ENCODE measurements around the gene ADA. TPM values are rescaled to one million over a fixed set of nuclear protein-coding genes. Genes with fewer than 3 reads are reported as not detected.

ADA gene
- total RNA-seq, 1 donor: 15.9 TPM

DNA sequence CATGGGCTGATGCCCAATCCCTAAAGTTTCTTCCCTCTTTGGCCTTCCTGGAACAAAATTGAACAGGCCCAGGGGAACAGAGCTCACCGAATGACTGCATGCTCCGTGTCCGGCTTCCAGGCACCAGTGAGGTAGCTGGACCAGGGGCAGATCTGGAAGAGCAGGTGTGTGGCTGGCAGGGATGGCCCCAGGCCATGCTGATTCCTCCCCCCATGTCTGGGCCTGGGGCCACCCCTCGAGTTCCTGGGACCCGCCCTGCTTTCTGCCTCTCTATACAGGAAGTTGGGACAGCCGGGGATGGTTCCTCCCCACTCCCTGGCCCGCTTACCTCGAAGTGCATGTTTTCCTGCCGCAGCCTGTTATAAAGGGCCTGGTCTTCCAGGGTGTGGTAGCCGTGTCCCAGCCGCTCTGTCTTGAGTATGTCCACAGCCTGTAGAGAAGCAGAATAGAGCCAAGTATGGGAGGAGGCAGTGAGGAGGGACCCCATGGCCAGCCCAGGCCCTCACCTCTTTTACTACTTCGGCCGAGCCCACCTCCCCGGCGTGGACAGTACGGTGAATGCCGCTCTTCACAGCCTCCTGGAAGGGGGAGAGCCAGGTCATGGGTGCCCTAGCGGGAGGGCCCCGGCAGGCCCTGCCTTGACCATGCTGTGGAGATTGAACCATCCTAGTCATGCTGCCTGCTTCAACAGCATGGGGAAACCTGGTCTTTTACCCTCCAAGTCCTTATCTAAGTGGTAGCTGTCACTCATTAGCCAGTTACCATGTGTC is 28.8 kb downstream of the ADA start:
- Histone ChIP-seq H3K36me3 (ENCODE audit: insufficient read depth, low read length) (peaks cover 30% of the 10 kb centered on the region), H3K4me2 (ENCODE audit: insufficient read depth, low read length) (no peak overlapping the region), H3K79me2 (ENCODE audit: insufficient read depth, low read length) (no peaks in the 10 kb centered on the region), H3K27me3 (ENCODE audit: insufficient read depth, low read length) (no peaks in the 10 kb centered on the region), H4K20me1 (ENCODE audit: insufficient read depth, low read length) (no peaks in the 10 kb centered on the region), H3K4me3 (ENCODE audit: insufficient read depth, low read length) (no peak overlapping the region), H2AFZ (ENCODE audit: low read length) (no peak overlapping the region), H3K9me3 (ENCODE audit: low read depth, low read length) (peaks cover 5% of the 10 kb centered on the region), H3K4me1 (ENCODE audit: insufficient read depth, low read length) (no peaks in the 10 kb centered on the region), H3K27ac (ENCODE audit: low read depth, low read length) (no peak overlapping the region)
- no peak for TF ChIP-seq CTCF (IDR thresholded peaks at IDR 0.05; ENCODE audit: extremely low read depth, low read depth, low read length)
- DNase-seq (ENCODE audit: insufficient read length, low spot score, missing footprints): no peak

GRCh38 chr20:44621939-44622338 is 29.6 kb downstream of the ADA start:
- Histone ChIP-seq H3K4me3 (ENCODE audit: insufficient read depth, low read length) (no peak overlapping the region), H2AFZ (ENCODE audit: low read length) (no peak overlapping the region), H3K36me3 (ENCODE audit: insufficient read depth, low read length) (peaks cover 35% of the 10 kb centered on the region), H3K27ac (ENCODE audit: low read depth, low read length) (no peak overlapping the region), H4K20me1 (ENCODE audit: insufficient read depth, low read length) (no peaks in the 10 kb centered on the region), H3K4me1 (ENCODE audit: insufficient read depth, low read length) (no peaks in the 10 kb centered on the region), H3K9me3 (ENCODE audit: low read depth, low read length) (peaks cover 5% of the 10 kb centered on the region), H3K27me3 (ENCODE audit: insufficient read depth, low read length) (no peaks in the 10 kb centered on the region), H3K4me2 (ENCODE audit: insufficient read depth, low read length) (no peak overlapping the region), H3K79me2 (ENCODE audit: insufficient read depth, low read length) (no peaks in the 10 kb centered on the region)
- TF ChIP-seq CTCF (IDR thresholded peaks at IDR 0.05; ENCODE audit: extremely low read depth, low read depth, low read length): no peak
- peak; percentile 65 for DNase-seq (ENCODE audit: insufficient read length, low spot score, missing footprints)

- no peaks in the 10 kb centered on the region for H4K20me1 ChIP-seq (ENCODE audit: insufficient read depth, low read length)
- no peak overlapping the region for H2AFZ ChIP-seq (ENCODE audit: low read length)
- no peak overlapping the region for H3K4me2 ChIP-seq (ENCODE audit: insufficient read depth, low read length)
- no peak overlapping the region for H3K27ac ChIP-seq (ENCODE audit: low read depth, low read length)
- no peak overlapping the region for H3K4me3 ChIP-seq (ENCODE audit: insufficient read depth, low read length)
- H3K9me3 ChIP-seq (ENCODE audit: low read depth, low read length): peaks cover 5% of the 10 kb centered on the region
- H3K79me2 ChIP-seq (ENCODE audit: insufficient read depth, low read length): no peaks in the 10 kb centered on the region
- no peaks in the 10 kb centered on the region for H3K27me3 ChIP-seq (ENCODE audit: insufficient read depth, low read length)
- DNase-seq (ENCODE audit: insufficient read length, low spot score, missing footprints): peak; percentile 68
- peaks cover 41% of the 10 kb centered on the region for H3K36me3 ChIP-seq (ENCODE audit: insufficient read depth, low read length)
- H3K4me1 ChIP-seq (ENCODE audit: insufficient read depth, low read length): no peaks in the 10 kb centered on the region
- TF ChIP-seq CTCF (IDR thresholded peaks at IDR 0.05; ENCODE audit: extremely low read depth, low read depth, low read length): no peak
Observed at GRCh38 chr20:44621325-44621724, 30.2 kb downstream of the ADA start.

- H3K4me2 ChIP-seq (ENCODE audit: insufficient read depth, low read length): no peak overlapping the region
- H4K20me1 ChIP-seq (ENCODE audit: insufficient read depth, low read length): no peaks in the 10 kb centered on the region
- H3K27me3 ChIP-seq (ENCODE audit: insufficient read depth, low read length): no peaks in the 10 kb centered on the region
- no peak for DNase-seq (ENCODE audit: insufficient read length, low spot score, missing footprints)
- H3K79me2 ChIP-seq (ENCODE audit: insufficient read depth, low read length): no peaks in the 10 kb centered on the region
- H2AFZ ChIP-seq (ENCODE audit: low read length): no peak overlapping the region
- H3K4me3 ChIP-seq (ENCODE audit: insufficient read depth, low read length): no peak overlapping the region
- no peaks in the 10 kb centered on the region for H3K4me1 ChIP-seq (ENCODE audit: insufficient read depth, low read length)
- H3K9me3 ChIP-seq (ENCODE audit: low read depth, low read length): peaks cover 5% of the 10 kb centered on the region
- no peak overlapping the region for H3K27ac ChIP-seq (ENCODE audit: low read depth, low read length)
- TF ChIP-seq CTCF (IDR thresholded peaks at IDR 0.05; ENCODE audit: extremely low read depth, low read depth, low read length): no peak
- H3K36me3 ChIP-seq (ENCODE audit: insufficient read depth, low read length): peaks cover 50% of the 10 kb centered on the region
Observed at GRCh38 chr20:44620030-44620429, 31.5 kb downstream of the ADA start.
